ENCODE data around the gene MYRIP.

DNA sequence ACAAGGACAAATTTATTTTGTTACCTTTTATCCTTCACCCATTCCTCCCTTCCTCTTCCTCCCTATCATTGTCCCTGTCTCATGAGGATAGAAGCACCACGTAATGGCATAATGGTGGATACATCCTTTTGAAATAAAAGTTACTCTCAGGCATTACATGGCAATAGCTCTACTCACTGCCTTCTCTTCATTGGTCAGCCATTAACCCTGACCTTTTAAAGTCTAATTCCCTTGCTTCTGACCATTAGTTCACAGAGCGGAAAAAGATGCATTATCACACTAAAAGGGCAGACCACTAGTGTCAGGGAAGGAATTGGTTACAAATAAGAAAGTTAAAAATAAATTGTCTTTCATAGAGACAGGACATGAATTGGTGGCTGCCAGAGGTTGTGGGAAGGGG lies 445.5 kb downstream of the MYRIP start:
- TF ChIP-seq, protein P1, sequence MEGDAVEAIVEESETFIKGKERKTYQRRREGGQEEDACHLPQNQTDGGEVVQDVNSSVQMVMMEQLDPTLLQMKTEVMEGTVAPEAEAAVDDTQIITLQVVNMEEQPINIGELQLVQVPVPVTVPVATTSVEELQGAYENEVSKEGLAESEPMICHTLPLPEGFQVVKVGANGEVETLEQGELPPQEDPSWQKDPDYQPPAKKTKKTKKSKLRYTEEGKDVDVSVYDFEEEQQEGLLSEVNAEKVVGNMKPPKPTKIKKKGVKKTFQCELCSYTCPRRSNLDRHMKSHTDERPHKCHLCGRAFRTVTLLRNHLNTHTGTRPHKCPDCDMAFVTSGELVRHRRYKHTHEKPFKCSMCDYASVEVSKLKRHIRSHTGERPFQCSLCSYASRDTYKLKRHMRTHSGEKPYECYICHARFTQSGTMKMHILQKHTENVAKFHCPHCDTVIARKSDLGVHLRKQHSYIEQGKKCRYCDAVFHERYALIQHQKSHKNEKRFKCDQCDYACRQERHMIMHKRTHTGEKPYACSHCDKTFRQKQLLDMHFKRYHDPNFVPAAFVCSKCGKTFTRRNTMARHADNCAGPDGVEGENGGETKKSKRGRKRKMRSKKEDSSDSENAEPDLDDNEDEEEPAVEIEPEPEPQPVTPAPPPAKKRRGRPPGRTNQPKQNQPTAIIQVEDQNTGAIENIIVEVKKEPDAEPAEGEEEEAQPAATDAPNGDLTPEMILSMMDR (IDR thresholded peaks at IDR 0.05), result no peak
- no peak for TF ChIP-seq POLR2A (IDR thresholded peaks at IDR 0.05)

Data from thyroid gland (tissue), 4 donors.